ENCODE measurements around the gene ATP11A. TPM values are rescaled to one million over a fixed set of nuclear protein-coding genes. Genes with fewer than 3 reads are reported as not detected.

Gene ATP11A
- total RNA-seq, 2 donors from 2014 or later, result 15.8 to 19.6 TPM

DNA sequence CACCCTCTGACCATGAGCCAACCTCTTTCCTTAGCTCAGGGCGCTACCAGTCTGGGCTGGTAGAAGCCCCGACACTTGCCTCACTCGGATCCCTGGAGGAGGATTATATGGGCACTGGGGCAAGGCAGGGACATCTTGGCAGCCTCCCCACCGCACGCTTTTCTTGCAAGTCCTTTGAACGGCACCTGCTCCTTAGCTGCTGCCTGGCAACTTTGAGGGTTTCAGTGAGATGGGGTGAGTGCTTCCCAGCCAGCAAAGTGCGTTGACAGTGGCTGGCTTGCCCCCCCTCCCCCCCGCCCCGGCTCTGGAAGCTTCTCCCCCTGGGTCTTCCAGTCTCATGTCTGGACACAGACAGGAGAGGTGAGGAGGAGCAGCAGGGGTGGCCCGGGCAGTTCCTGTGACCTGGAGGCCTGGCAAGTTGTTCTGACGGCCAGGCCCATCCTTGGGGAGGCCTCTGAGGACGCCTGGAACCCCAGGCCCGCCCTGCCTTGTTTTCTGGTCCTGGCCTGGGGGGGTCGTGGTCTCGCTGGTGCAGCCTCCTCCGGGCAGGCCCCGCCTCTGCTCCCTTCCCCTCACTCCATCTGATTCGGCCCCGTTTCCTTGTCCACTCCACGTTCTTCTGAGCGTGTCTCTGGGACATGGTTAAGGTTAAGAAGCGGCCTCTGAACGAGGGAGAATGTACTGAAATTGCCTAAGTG lies 75.2 kb downstream of the ATP11A start:
- DNase-seq, result no peak
- H3K4me1 ChIP-seq, result no peaks in the 10 kb centered on the region
- no peak overlapping the region for H3K27ac ChIP-seq
- no peaks in the 10 kb centered on the region for H3K36me3 ChIP-seq
- H3K27me3 ChIP-seq, result no peaks in the 10 kb centered on the region
- H3K9me3 ChIP-seq, result no peaks in the 10 kb centered on the region
- H3K9ac ChIP-seq (ENCODE audit: low read depth in 2 of 2, low read length in 2 of 2), result no peak overlapping the region
- no peak overlapping the region for H3K4me3 ChIP-seq
- intact Hi-C loops (cut with DNase I), result no loop called here
- TF ChIP-seq, protein P1, sequence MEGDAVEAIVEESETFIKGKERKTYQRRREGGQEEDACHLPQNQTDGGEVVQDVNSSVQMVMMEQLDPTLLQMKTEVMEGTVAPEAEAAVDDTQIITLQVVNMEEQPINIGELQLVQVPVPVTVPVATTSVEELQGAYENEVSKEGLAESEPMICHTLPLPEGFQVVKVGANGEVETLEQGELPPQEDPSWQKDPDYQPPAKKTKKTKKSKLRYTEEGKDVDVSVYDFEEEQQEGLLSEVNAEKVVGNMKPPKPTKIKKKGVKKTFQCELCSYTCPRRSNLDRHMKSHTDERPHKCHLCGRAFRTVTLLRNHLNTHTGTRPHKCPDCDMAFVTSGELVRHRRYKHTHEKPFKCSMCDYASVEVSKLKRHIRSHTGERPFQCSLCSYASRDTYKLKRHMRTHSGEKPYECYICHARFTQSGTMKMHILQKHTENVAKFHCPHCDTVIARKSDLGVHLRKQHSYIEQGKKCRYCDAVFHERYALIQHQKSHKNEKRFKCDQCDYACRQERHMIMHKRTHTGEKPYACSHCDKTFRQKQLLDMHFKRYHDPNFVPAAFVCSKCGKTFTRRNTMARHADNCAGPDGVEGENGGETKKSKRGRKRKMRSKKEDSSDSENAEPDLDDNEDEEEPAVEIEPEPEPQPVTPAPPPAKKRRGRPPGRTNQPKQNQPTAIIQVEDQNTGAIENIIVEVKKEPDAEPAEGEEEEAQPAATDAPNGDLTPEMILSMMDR (IDR thresholded peaks at IDR 0.05), result no peak

DNA sequence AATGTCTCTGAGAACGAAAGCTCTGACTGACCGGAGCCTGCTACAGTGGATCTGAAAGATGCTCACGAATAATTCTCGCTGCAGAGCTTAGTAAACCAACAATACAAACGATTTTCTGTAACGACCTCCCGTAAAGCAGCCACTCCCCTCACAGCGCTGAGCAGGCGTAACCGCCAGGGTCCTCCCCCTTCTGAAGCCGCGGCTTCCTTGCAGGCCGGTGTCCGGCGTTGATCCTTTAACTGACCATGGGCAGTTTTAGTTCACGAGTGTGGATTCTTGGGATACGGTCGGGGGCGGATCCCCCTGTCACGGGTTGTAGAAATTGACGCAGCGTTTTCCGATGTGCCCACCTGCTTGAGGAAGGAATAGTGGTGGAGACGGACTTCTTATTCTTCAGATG lies 75.9 kb downstream of the ATP11A start:
- intact Hi-C loops (cut with DNase I), result no loop called here
- Histone ChIP-seq H3K4me3 (no peak overlapping the region), H3K27ac (no peak overlapping the region), H3K27me3 (no peaks in the 10 kb centered on the region), H3K9me3 (no peaks in the 10 kb centered on the region), H3K4me1 (no peaks in the 10 kb centered on the region), H3K9ac (ENCODE audit: low read depth in 2 of 2, low read length in 2 of 2) (no peak overlapping the region), H3K36me3 (no peaks in the 10 kb centered on the region)
- TF ChIP-seq, protein P1 (IDR thresholded peaks at IDR 0.05), result no peak
- no peak for DNase-seq

DNA sequence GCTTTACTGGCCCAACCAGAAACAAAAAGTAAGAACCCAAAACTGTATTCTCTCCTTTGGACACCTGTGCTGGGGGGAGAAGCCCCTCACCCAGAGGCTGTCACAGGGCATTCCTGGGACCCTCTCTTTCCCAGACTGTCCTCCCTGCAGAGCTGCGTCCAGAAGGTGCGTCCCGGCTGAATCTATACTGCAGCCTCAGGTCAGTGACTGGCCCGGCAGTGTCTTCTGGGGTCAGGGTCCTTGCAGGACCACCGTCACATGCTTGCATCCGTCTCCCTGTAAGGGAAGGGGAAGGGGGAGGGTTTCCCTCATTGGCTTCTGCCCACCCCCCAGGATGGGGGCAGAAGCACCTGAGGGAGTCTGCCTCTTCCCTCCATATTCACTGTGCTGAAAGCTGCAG lies 76.5 kb downstream of the ATP11A start:
- intact Hi-C loops (cut with DNase I), result no loop called here
- no peaks in the 10 kb centered on the region for H3K4me1 ChIP-seq
- no peak overlapping the region for H3K9ac ChIP-seq (ENCODE audit: low read depth in 2 of 2, low read length in 2 of 2)
- no peak overlapping the region for H3K27ac ChIP-seq
- TF ChIP-seq, protein P1 (IDR thresholded peaks at IDR 0.05), result no peak
- no peak for DNase-seq
- H3K36me3 ChIP-seq, result no peaks in the 10 kb centered on the region
- no peaks in the 10 kb centered on the region for H3K9me3 ChIP-seq
- no peaks in the 10 kb centered on the region for H3K27me3 ChIP-seq
- no peak overlapping the region for H3K4me3 ChIP-seq

DNA sequence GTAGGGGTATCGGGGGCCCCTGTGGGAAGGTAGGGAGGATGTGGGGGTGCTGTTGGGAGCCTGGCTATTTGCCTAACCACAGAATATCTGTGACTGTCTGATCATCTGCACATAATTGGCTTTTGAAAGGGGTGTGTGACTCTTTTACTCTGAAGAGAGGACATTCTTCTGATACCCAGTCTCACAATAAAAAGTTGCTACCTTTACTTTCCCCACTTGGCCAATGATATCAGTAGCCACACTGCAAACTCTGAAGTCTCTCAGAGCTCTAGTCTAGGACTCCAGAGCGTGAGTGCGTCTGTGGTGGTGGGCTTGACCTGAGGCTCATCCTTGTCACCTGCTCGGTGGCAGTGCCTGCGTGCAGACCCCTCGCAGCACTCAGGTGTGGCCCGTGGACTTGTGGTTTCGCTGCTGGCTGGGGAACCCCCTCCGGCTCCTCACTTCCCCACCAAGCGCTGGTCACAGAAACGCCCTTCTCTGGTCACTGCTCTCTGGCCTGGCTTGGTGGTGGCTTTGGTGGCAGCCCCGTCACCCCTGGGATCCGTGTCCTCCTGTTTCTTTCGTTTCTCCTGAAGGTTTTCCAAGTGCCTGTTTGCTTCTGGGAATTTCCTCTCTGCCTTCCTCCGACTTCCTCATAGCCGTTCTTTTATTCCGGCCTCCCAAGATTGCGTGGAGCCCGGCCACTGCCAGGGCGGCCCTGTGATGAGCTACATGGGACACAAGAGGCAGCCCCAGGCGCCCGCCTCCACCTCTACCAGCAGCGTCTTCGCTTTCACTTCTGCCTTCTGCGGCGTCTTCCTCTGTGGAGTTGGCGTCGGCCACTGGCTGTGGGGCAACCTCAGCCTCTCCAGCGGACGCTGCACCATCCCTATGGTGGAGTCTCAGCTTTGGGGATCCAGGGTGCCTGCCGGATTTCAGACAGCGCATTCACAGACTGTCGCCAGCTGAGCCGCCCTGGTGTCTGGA lies 78.0 kb downstream of the ATP11A start:
- Histone ChIP-seq H3K27me3 (no peaks in the 10 kb centered on the region), H3K4me1 (peaks cover 4% of the 10 kb centered on the region), H3K9ac (ENCODE audit: low read depth in 2 of 2, low read length in 2 of 2) (no peak overlapping the region), H3K36me3 (no peaks in the 10 kb centered on the region), H3K27ac (no peak overlapping the region), H3K9me3 (no peaks in the 10 kb centered on the region), H3K4me3 (no peak overlapping the region)
- DNase-seq, result no peak
- TF ChIP-seq, protein P1 (IDR thresholded peaks at IDR 0.05), result no peak
- intact Hi-C loops (cut with DNase I), result no loop called here

DNA sequence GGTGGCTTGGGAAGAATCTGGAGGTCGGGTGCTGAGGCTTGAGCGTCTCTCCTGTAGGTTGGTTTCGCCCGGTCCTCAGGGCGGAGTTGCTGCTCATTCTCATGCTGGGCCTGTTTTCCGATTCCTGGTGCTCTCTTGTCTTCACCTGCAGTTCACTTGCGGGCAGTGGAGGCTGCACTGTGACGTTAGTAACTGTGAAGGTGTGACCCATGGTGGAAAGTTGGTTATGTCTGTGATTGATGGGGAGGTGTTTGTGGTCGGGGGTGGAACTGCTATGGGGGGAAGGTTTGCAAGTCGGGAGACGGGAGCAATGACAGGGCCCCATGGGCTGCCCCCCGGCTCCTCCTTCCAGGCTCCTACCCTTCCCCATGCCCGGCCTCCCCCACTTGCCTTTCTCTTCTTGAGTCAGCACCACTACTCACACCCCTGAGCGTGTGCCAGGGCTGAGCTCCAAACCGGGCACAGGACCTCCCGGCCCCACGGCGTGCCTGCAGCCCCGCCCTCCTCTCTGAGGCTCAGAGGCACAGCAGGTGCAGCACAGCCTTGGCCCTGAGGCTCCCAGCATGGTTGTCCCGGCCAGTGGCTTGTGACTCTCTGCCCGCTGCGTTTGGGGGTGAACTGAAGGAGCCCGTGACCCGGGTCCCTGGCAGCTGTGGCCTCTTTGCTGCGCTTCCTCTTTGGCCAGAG lies 79.1 kb downstream of the ATP11A start:
- TF ChIP-seq, protein P1 (IDR thresholded peaks at IDR 0.05), result no peak
- Histone ChIP-seq H3K27me3 (peaks cover 1% of the 10 kb centered on the region), H3K27ac (no peak overlapping the region), H3K9me3 (no peaks in the 10 kb centered on the region), H3K9ac (ENCODE audit: low read depth in 2 of 2, low read length in 2 of 2) (no peak overlapping the region), H3K4me3 (no peak overlapping the region), H3K36me3 (no peaks in the 10 kb centered on the region), H3K4me1 (peaks cover 4% of the 10 kb centered on the region)
- intact Hi-C loops (cut with DNase I), result no loop called here
- no peak for DNase-seq

Data from colonic mucosa (tissue), 4 donors.